A673 (cell line): ENCODE measurements around the gene FRMD5. TPM values are rescaled to one million over a fixed set of nuclear protein-coding genes. Genes with fewer than 3 reads are reported as not detected.

Source experiments
- BruUV-seq: library from RNA; stranded (reverse); fragments of 400-500 nt; replicated peaks from 2 replicates; lab custom pipeline; 2021; lab: Mats Ljungman, UMichigan
- CTCF ChIA-PET: fragments of 300-600 bp; sonication (Branson Sonifier 250); formaldehyde crosslinking; loops from one replicate; lab custom pipeline; 2022; ENCODE audit warnings: antibody characterized with exemption; lab: Charles Lee
- POLR2A ChIA-PET: fragments of 300-600 bp; sonication (Branson Sonifier 250); formaldehyde crosslinking; loops from one replicate; lab custom pipeline; 2022; ENCODE audit warnings: antibody characterized with exemption; ENCODE audit not compliant: low non-redundant PET; lab: Charles Lee
- DNase-seq: peaks from one replicate; pipeline ENCODE4 v3.0.0-alpha.2; 2015; ENCODE audit warnings: low spot score
- H3K27ac ChIP-seq: fragments of 200-600 bp; sonication (generic); 2 replicates; pipeline ENCODE4 v1.5.1; 2016; ENCODE audit warnings: mixed run types, low read depth, mild to moderate bottlenecking, mixed read lengths, antibody characterized with exemption, low read length; ENCODE audit not compliant: poor library complexity, severe bottlenecking
- H3K27me3 ChIP-seq: fragments of 200-600 bp; sonication (generic); replicated peaks from 2 replicates; pipeline ENCODE4 v1.6.1; 2017; ENCODE audit warnings: mixed run types, low read depth, mild to moderate bottlenecking, mixed read lengths, antibody characterized with exemption, low read length; ENCODE audit not compliant: insufficient read depth, poor library complexity
- H3K36me3 ChIP-seq: fragments of 200-600 bp; sonication (generic); 2 replicates; pipeline ENCODE4 v1.6.1; 2016; ENCODE audit warnings: mixed run types, mild to moderate bottlenecking, mixed read lengths, antibody characterized with exemption, low read length; ENCODE audit not compliant: insufficient read depth, poor library complexity, severe bottlenecking
- H3K4me1 ChIP-seq: fragments of 200-600 bp; sonication (generic); 2 replicates; pipeline ENCODE4 v1.6.1; 2017; ENCODE audit warnings: mixed run types, mild to moderate bottlenecking, mixed read lengths, antibody characterized with exemption, low read length; ENCODE audit not compliant: insufficient read depth, poor library complexity, severe bottlenecking
- H3K4me3 ChIP-seq: fragments of 200-600 bp; sonication (generic); 2 replicates; pipeline ENCODE4 v1.5.1; 2016; ENCODE audit warnings: low read depth, mixed run types, mild to moderate bottlenecking, mixed read lengths, low read length; ENCODE audit not compliant: poor library complexity, severe bottlenecking
- H3K9me3 ChIP-seq: fragments of 200-600 bp; sonication (generic); 2 replicates; pipeline ENCODE4 v1.6.1; 2016; ENCODE audit warnings: mixed run types, low read depth, mild to moderate bottlenecking, mixed read lengths, antibody characterized with exemption, low read length; ENCODE audit not compliant: poor library complexity, severe bottlenecking
- CTCF ChIP-seq: fragments of 300-800, 200-600 bp; sonication (generic); conservative IDR thresholded peaks from 2 replicates; pipeline ENCODE4 v1.5.1; 2017; ENCODE audit warnings: low read depth, mild to moderate bottlenecking, antibody characterized with exemption, low read length, moderate library complexity, mixed read lengths
- EZH2 ChIP-seq: fragments of 200-600 bp; sonication (generic); IDR thresholded peaks from 2 replicates; pipeline ENCODE4 v1.6.1; 2017; ENCODE audit warnings: borderline replicate concordance, low read depth, mild to moderate bottlenecking, mixed read lengths, antibody characterized with exemption, low read length; ENCODE audit not compliant: poor library complexity, severe bottlenecking
- intact Hi-C: fragments of 100-400 bp; cut with micrococcal nuclease; formaldehyde crosslinking; loops from one replicate; pipeline ENCODE4 v1.10.0; 2022; ENCODE audit not compliant: unreplicated experiment
- total RNA-seq: library from RNA; stranded (reverse); gene quantifications from 2 replicates; pipeline ENCODE4 v1.2.3, GENCODE V29; 2021

Gene FRMD5
- total RNA-seq, 1 experiment from 2014 or later, result 2.6 TPM

GRCh38 chr15:44188795-44189194 lies 6.3 kb downstream of the FRMD5 start:
- Histone ChIP-seq H3K4me1 (peaks cover 2% of the 10 kb centered on the region), H3K4me3 (no peak overlapping the region), H3K27ac (no peak overlapping the region), H3K9me3 (no peaks in the 10 kb centered on the region), H3K36me3 (no peaks in the 10 kb centered on the region), H3K27me3 (peaks cover 6% of the 10 kb centered on the region)
- TF ChIP-seq CTCF (no peak), EZH2 (no peak)
- DNase-seq, result no peak
- no TSS peak for BruUV-seq
- POLR2A ChIA-PET, result no interaction called here
- intact Hi-C loops, result no loop called here
- CTCF ChIA-PET, result no interaction called here

GRCh38 chr15:44186705-44187104 lies 8.4 kb downstream of the FRMD5 start:
- H3K4me3 ChIP-seq, result no peak overlapping the region
- TF ChIP-seq CTCF (no peak), EZH2 (no peak)
- CTCF ChIA-PET, result no interaction called here
- no peaks in the 10 kb centered on the region for H3K27me3 ChIP-seq
- POLR2A ChIA-PET, result interaction anchor here (0.6 kb wide), 1 partner anchor 11 kb away, joined by 14 read pairs; no protein-coding TSS in a partner anchor
- no peaks in the 10 kb centered on the region for H3K36me3 ChIP-seq
- no peaks in the 10 kb centered on the region for H3K4me1 ChIP-seq
- H3K27ac ChIP-seq, result no peak overlapping the region
- H3K9me3 ChIP-seq, result no peaks in the 10 kb centered on the region
- DNase-seq, result no peak
- no TSS peak for BruUV-seq
- intact Hi-C loops, result no loop called here

GRCh38 chr15:44183363-44183762 lies 11.7 kb downstream of the FRMD5 start:
- no peaks in the 10 kb centered on the region for H3K4me1 ChIP-seq
- H3K27me3 ChIP-seq, result no peaks in the 10 kb centered on the region
- no peak for DNase-seq
- no TSS peak for BruUV-seq
- no peak overlapping the region for H3K4me3 ChIP-seq
- POLR2A ChIA-PET, result no interaction called here
- no peaks in the 10 kb centered on the region for H3K36me3 ChIP-seq
- intact Hi-C loops, result no loop called here
- TF ChIP-seq CTCF (no peak), EZH2 (no peak)
- no peak overlapping the region for H3K27ac ChIP-seq
- H3K9me3 ChIP-seq, result no peaks in the 10 kb centered on the region
- CTCF ChIA-PET, result no interaction called here
